ENCODE measurements around the gene ASIC2.

DNA sequence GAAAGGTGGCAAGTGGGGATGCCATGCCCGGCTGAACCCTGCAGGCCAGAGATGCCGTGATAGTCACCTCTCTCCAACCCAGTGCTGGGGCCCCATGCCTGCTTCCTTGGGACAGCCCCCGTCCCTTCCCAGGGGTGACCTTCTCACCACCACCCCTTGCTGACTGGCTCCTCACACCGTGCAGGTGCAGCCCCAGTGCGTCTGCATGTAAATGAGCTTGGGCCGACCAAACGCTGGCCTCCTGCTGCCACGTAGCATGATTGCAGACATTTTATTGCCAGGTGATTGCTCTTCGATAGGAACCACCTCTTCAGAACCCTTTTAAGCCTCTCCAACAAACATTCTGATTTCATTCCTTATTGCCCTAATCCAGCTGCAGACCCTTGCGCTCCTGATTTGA lies 32.5 kb downstream of the ASIC2 start:
- no peak for TF ChIP-seq POLR2A (IDR thresholded peaks at IDR 0.05)
- TF ChIP-seq, protein P1, sequence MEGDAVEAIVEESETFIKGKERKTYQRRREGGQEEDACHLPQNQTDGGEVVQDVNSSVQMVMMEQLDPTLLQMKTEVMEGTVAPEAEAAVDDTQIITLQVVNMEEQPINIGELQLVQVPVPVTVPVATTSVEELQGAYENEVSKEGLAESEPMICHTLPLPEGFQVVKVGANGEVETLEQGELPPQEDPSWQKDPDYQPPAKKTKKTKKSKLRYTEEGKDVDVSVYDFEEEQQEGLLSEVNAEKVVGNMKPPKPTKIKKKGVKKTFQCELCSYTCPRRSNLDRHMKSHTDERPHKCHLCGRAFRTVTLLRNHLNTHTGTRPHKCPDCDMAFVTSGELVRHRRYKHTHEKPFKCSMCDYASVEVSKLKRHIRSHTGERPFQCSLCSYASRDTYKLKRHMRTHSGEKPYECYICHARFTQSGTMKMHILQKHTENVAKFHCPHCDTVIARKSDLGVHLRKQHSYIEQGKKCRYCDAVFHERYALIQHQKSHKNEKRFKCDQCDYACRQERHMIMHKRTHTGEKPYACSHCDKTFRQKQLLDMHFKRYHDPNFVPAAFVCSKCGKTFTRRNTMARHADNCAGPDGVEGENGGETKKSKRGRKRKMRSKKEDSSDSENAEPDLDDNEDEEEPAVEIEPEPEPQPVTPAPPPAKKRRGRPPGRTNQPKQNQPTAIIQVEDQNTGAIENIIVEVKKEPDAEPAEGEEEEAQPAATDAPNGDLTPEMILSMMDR (IDR thresholded peaks at IDR 0.05) = no peak
